ENCODE data around the gene ASAP3.

DNA sequence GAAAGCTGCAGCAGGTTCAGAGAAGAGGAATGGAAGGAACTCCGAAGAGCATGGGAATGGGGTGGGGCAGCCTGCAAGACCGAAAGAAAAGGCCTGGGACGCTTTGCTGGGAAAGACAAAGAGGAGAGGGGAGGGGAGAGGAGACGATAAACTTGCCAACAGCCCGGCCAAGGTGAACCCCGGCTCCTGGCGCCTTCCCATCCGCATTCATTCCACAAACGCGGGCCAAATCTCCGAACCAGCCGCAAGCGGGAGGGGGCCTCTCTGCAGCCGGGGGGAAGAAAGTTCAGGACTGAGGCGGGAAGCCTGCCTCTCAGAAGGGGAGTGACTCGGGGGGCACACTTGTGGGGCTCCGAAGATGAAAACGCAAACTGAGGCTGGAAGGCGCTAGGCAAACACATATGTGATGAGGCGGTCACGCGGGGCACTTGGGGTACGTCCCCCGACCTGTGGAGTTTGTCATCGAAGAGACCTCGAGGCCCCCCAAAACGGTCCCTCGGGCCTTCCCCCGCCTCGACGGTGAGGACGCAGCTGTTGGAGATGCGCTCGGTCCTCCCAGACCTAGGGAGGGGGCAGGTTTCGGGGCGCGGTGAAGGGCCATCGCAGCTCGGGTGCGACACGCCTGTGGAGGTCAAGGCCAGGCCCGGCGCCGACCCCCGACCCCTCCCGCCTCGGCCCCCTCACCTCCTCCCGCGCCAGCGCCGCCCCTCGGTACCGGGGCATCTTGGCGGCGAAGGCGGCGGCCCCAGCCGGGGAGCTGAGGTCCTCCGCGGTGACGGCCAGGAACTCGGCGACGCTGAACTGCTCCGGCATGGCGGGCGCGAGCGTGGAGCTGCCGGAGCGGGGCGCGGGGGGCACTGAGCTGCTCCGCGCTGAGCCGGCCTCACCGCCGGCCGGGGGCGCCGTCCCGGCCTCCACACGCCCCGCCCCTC, at the start of gene ASAP3:
- TF ChIP-seq ZNF586 (CRISPR knock-in tag; conservative IDR thresholded peaks at IDR 0.05) = no peak
- peak; percentile 51 for TF ChIP-seq POLR2A (conservative IDR thresholded peaks at IDR 0.05)
- no peak for TF ChIP-seq POLR2H (tag; IDR thresholded peaks at IDR 0.05; ENCODE audit: low read depth)
- TF ChIP-seq THAP12 (CRISPR knock-in tag; IDR thresholded peaks at IDR 0.05) = peak; percentile 74
